ENCODE results near the gene ATF5.

Gene ATF5, protein sequence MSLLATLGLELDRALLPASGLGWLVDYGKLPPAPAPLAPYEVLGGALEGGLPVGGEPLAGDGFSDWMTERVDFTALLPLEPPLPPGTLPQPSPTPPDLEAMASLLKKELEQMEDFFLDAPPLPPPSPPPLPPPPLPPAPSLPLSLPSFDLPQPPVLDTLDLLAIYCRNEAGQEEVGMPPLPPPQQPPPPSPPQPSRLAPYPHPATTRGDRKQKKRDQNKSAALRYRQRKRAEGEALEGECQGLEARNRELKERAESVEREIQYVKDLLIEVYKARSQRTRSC

GRCh38 chr19:49929121-49929610 is at the start of gene ATF5, which contains the start of gene NUP62:
ATF5 (plus strand) TSS chr19:49929205; CDS start chr19:49930851, 1,646 bp downstream.
NUP62 (minus strand) TSS chr19:49929504; CDS start chr19:49909807, 19,697 bp downstream.
- DNase-seq, result peak; percentile 91 to 96 (median 92)

GRCh38 chr19:49879243-49879963 is 49.6 kb upstream of the ATF5 start:
- no peak for DNase-seq

DNA sequence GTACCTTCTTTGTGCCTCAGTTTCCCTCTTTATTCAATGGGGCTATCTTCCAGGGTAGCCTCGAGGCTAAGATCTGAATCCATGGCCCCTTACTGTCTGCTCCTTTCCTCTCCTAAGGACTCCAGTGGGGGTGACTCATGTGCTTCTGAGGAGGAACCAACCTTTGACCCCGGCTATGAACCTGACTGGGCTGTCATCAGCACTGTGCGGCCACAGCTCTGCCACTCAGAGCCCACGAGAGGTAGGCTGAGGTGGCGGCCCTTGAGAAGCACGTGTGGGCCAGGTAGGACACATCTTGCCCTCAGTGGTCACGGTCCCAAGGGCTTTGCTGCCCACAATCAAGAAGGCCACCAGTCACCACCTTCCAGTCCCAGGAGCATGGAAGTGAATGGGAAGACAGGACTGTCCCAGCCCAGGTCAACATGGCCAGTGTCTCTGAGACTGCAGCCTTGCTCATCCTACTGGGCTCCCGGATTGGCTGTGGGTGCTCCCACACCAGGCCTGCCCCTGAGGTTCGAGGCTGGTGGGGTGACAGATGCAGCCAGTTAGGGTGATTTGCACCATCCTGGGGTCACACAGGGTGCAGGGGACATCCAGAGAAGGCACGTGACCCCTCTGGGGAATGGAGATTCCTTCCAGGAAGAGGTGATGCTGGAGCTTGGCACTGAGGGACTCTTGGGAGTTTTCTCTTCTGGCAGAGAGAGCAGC is 48.7 kb upstream of the ATF5 start:
- DNase-seq, result no peak

GRCh38 chr19:49881186-49881585 is 47.8 kb upstream of the ATF5 start:
- DNase-seq, result no peak

DNA sequence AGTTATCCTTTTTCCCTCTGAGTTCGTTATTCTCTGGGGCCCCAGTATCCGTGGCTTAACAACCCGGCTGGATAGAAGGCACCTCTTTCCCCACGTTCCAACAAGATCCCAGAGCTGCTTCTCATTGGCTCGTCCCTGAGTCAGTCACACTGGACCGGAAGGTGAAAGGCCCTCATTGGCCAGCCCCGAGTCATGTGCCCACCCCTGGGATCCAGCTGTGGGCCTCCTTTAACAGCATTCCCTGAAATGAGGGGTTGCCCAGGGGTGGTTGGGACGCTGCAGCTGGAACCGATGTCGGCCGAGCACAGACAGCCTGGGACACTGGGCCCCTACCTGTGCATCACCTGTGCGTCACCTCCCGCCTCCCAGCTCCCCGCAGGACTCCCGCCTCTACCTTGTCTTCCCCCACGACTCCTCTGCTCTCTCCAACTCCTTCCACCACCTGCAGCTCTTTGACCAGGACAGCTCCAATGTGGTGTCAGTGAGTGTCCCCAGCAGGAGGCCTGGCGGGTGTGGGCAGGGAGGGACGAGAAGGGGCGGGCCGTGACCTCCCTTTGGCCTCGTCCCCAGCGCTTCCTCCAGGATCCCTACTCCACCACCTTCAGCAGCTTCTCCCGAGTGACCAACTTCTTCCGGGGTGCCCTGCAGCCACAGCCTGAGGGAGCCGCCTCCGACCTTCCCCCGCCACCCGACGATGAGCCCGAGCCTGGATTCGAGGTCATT is 47.2 kb upstream of the ATF5 start:
- DNase-seq, result no peak

GRCh38 chr19:49882643-49883042 is 46.4 kb upstream of the ATF5 start:
- DNase-seq, result no peak

- DNase-seq, result no peak
Observed at GRCh38 chr19:49883094-49883493, 45.9 kb upstream of the ATF5 start.

DNA sequence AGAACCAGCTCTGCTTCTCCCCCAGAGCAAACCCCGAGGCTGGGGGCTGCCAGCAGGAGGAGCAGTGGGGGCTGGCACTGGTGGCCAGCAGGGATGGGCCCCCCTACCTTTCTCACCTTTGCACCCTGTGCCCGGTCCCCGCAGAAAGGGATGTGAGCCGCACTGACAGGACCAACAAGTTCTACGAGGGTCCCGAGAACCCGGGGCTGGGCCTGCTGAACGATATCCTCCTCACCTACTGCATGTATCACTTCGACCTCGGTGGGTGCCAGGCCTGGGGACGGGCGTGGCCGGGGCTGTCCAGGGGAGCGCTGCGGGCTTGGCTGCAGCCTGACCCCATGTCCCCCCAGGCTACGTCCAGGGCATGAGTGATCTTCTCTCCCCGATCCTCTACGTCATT is 44.9 kb upstream of the ATF5 start:
- no peak for DNase-seq

DNA sequence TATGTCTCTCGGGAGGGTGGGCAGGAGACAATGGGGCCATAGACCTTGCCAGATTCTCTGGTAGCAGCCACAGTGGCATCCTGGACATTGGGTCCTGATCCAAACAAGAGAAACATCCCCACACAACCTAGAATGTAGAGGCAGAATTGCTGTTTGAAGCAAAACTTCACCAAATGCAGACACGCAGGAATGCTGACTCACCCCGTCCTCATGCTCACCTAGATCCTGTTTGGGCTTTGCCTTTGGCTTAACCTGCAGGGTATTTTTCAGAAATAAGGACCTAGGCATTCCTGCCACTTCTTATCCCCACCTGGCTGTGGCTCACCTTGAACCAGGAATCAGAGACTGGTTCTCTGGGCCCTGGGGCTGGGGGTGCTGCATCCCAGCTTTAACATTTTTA is 44.2 kb upstream of the ATF5 start:
- no peak for DNase-seq

GRCh38 chr19:49887037-49887664 is 41.9 kb upstream of the ATF5 start:
- DNase-seq, result no peak

DNA sequence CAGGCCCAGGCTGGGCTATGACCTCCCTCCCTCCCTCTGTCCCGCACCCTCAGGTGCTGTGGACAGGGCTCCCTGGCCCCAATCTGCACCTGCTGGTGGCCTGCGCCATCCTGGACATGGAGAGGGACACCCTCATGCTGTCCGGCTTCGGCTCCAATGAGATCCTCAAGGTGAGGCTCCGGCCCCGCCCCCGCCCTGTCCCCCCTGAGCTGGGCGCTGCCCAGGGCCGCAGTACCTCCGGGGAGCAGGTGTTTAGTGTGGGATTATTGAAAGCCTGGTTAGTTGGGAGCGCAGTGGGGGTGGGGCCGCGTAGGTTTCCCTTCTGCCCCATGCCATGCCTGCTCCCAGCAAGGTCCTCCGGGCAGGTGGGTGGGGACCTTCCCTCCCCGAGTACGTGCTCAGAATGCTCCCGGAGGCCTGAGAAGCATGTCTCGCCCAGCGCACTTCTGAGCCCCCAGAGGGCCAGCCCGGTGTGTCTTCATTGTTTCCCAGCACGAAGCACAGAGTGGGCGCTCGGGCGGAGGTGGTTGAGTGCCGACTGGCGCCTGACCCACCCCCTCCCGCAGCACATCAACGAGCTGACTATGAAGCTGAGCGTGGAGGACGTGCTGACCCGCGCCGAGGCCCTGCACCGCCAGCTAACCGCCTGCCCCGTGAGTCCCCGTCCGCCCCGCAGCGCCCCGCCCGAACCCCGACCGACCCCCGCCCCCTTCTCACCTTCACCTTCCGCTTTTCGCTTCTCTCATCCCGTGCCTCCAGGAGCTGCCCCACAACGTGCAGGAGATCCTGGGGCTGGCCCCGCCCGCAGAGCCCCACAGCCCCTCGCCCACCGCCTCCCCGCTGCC is 41.1 kb upstream of the ATF5 start:
- DNase-seq, result no peak

DNA sequence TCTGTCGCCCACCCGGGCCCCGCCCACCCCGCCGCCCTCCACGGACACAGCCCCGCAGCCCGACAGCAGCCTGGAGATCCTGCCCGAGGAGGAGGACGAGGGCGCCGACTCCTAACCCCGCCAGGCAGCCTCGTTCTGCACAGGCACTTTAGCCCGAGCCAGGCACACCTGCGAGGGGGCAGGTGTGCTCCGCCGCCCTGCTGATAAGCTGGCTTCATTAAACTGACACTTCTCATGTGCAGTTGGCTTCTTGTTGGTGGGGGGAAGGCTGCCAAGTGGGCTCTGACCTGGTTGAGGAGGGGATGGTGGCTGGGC is 40.5 kb upstream of the ATF5 start:
- DNase-seq, result no peak

- DNase-seq, result no peak
Observed at GRCh38 chr19:49889038-49889686, 39.8 kb upstream of the ATF5 start.

DNA sequence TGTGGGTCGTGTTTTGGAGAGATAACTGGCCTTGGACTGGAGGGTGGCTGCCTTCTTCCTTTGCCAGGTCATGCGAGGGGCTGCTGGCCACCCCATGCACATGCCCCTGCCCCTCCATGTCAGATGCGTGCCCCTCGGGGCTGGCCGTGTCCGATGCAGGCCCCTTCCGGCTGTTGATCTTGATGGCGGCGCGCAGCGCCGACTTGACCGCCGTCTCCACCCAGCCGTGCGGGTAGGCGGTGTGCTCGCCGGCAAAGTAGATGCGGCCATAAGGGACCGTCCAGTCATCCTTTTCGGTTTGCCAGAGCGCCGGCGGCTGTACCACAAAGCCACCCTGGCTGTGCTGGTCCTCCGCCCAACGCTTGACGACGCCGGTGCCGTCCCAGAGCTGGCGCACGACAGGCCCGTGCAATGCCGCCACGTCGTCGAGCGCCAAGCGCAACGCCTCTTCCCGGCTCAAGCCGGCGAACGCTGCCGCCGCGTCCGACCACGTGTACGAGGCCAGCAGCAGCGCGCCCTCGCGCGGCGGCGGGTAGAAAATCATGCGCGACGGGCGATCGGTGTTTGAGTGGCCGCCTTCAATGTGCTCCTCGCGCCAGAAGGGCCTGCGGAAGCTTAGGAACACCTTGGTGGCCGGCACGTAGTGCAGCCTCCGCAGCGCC is 39.2 kb upstream of the ATF5 start:
- DNase-seq, result peak; percentile 29 to 63 (median 46)

DNA sequence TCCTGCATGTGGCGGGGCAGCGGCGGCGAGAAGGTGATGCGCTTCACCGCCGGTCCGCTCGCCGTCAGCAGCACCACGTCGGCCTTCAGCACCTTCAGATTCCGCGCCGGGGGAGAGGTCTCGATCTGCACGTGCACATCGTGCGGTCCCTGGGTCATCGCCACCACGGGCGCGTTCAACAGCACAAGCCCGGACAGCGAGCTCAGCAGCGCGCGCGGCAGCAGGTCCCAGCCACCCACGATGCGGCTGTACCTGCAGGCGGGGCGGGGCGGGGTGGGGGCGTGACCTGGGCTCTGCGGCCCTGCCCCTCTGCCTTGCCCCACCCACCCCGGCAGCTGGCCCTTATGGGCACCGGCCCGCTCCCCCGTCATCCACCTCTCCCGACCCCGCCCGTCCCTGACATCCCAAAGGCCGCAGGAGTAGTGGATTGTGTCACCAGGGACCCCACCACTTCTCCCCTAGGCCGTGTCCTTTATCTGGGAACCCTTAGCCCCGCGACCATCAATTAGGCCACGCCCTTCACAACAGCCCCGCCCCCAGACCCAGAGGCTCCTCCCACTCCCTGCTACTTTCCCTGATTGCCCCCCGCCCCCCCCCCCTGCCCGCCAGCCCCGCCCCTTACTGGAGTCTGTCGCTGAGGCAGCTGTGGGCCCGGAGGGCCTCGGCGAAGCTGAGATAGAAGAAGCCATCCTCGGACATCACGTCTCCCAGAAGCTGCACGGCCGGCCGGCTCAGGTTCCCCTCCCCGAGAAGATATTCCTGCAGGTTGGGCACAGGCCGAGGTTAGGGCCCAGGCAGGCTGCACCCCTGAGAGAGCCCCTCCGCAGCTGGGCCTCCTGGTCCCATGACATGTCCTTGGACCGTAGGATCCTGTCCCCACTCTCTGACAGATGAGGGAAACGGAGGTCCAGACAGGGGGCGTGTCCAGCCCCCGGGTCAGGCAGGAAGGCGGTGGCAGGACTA is 38.4 kb upstream of the ATF5 start:
- DNase-seq, result peak in 3 of 4 experiments; percentile 37 to 68 (median 43)

GRCh38 chr19:49891393-49891792 is 37.6 kb upstream of the ATF5 start:
- no peak for DNase-seq

GRCh38 chr19:49892716-49893115 is 36.3 kb upstream of the ATF5 start:
- DNase-seq, result no peak

GRCh38 chr19:49894011-49894664 is 34.9 kb upstream of the ATF5 start:
- DNase-seq, result no peak
